HG03457 (cell line): ENCODE data around the gene FFAR4.
"Not testable (repeated sequence)": the region's sequence is repeated elsewhere in the genome, so short reads cannot be mapped to it uniquely, and the experiment has no call there.

Experiments used
- ATAC-seq: cut with Tn5 transposase; IDR thresholded peaks from one replicate; pipeline ENCODE4 v1.9.1; 2021; ENCODE audit warnings: moderate number of reproducible peaks; ENCODE audit not compliant: unreplicated experiment

FFAR4 gene

DNA sequence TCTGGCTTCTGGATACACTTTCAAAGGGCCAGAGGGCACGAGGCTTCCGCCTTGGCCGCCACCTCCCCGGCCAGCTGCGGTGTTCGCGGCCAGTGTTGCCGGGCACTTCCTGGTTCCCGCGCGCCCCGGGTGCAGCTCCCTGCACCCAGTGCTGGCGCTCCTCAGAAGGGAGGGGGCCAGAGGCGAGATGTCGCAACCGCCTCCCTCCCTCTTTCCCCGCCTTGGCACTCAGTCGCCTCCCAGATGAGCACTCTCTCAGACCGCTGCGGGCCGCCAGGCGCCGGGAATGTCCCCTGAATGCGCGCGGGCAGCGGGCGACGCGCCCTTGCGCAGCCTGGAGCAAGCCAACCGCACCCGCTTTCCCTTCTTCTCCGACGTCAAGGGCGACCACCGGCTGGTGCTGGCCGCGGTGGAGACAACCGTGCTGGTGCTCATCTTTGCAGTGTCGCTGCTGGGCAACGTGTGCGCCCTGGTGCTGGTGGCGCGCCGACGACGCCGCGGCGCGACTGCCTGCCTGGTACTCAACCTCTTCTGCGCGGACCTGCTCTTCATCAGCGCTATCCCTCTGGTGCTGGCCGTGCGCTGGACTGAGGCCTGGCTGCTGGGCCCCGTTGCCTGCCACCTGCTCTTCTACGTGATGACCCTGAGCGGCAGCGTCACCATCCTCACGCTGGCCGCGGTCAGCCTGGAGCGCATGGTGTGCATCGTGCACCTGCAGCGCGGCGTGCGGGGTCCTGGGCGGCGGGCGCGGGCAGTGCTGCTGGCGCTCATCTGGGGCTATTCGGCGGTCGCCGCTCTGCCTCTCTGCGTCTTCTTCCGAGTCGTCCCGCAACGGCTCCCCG is at the start of gene FFAR4:
Gene FFAR4 (plus strand): TSS at position 231 of the 842 bp plus-strand sequence. CDS start 56 bp downstream, at position 287.
- ATAC-seq, result no peak

DNA sequence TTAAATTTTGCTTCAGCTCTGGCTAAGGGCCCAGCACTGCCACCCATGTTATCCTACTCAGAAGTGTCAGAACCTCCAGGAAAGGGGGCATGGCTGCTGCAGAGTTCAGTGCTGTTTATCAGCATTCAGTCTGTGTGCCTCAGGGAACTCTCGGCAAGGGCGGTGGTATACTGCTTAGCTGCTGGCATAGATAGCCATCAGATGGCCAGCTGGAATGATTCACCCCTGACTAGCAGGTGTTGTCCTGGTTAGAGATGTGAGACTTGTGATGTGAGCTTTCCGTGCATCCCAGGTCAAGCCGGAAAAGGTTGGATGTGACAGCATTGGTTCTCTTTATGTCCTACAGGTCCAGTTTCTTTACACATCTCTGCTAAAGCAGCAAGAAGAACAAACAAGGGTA is 47.9 kb upstream of the FFAR4 start:
- no peak for ATAC-seq

DNA sequence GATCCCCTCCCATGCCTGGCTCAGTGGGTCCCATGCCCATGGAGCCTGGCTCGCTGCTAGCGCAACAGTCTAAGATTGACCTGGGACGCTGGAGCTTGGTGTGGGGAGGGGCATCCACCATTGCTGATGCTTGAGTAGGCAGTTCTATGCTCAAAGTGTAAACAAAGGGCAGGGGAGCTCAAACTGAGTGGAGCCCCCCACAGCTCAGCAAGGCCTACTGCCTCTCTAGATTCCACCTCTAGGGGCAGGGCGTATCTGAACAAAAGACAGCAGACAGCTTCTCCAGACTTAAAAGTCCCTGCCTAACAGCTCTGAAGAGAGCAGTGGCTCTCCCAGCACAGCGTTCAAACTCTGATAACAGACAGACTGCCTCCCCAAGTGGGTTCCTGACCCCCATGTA is 31.2 kb upstream of the FFAR4 start:
- no peak for ATAC-seq

DNA sequence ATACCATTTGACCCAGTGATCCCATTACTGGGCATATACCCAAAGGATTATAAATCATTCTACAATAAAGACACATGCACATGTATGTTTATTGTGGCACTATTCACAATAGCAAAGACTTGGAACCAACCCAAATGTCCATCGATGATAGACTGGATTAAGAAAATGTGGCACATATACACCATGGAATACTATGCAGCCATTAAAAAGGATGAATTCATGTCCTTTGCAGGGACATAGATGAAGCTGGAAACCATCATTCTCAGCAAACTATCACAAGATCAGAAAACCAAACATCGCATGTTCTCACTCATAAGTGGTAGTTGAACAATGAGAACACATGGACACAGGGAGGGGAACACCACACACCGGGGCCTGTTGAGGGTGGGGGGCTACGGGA is 25.6 kb upstream of the FFAR4 start:
- ATAC-seq, result not testable (repeated sequence)

DNA sequence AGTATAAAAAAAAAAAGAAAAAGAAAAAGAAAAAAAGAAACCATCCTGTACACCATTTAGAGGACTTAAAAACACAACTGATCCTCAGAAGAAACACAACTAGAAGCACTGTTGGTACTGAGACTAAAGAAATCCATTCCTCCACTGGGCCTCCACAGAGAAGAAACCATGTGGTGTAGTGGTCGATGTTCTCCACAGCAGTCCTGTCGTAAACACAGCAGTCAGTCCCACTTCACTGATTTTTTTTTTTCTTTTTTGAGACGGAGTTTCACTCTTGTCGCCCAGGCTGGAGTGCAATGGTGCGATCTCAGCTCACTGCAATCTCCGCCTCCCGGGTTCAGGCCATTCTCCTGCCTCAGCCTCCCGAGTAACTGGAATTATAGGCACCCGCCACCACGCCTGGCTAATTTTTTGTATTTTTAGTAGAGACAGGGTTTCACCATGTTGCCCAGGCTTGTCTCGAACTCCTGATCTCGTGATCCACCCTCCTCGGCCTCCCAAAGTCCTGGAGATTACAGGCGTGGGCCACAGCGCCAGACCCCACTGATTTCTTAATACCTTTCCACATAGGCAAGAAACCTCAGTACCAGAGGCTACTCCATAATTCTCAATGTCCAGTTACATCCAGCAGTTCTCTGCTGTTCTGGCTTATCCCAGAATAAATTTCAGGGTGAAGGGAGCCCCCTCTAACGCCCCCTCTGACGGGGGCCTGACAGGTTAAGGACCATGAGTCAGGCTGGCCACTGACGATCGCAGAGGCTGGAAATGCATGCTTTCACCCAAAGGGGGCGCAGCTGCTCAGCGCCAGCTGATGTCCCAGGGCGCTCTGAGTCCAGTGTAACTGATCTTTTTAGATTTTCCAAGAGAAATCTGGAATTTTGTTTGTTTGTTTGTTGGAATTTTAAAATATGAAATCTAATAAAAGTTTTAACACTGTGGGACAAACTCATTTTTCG is 24.8 kb upstream of the FFAR4 start:
- ATAC-seq, result no peak

DNA sequence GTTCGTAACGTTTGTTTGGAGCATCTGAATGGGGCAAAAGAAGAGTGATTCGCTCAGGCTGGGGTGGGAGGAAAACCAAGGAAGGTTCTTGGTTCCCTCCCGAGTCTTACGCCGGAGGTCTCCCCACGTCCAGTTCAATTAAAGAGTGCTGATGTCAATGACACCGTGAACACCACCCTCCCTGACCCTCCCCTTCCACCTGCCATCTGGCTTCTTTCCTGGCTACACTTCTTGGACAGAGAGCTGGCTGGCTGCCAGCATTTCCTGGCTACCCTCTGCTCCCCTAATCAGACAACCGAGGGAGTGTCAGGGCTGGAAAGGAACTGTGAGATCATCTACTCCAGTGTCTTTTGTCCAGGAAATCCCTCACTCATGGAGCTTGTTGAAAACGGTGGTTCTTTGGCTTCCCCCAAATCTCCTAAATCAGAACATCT is 24.1 kb upstream of the FFAR4 start:
- no peak for ATAC-seq

DNA sequence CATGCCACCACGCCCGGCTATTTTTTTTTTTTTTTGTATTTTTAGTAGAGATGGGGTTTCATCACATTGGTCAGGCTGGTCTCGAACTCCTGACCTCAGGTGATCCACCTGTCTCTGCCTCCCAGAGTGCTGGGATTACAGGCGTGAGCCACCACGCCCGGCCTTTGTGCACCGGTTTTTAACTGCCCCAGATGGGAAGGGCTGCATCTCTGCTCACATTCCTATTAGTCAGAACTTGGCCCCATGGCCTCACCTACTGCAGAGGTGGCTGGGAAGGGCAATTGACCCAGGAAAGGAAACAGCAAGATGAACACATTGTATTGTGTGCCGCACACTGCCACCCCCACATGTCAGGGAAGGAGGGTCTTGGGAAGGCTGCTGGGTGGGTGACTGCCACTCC is 19.5 kb upstream of the FFAR4 start:
- not testable (repeated sequence) for ATAC-seq

DNA sequence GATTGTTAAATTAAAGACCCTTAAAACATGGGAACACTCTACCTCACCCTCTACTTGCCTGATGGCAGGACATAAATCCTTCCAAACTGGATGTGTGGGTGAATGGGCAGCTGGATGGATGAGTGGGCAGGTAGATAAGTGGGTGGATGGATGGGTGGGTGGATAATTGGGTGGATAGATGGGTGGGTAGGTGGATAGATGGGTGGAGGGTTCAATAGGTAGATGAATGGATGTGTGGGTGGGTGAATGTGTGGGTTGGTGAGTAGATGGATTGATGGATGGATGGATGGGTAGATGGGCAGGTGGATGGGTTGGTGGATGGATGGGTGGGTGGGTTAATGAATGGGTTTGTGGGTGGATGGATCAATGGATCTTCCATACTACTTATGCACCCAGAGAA is 18.9 kb upstream of the FFAR4 start:
- no peak for ATAC-seq

DNA sequence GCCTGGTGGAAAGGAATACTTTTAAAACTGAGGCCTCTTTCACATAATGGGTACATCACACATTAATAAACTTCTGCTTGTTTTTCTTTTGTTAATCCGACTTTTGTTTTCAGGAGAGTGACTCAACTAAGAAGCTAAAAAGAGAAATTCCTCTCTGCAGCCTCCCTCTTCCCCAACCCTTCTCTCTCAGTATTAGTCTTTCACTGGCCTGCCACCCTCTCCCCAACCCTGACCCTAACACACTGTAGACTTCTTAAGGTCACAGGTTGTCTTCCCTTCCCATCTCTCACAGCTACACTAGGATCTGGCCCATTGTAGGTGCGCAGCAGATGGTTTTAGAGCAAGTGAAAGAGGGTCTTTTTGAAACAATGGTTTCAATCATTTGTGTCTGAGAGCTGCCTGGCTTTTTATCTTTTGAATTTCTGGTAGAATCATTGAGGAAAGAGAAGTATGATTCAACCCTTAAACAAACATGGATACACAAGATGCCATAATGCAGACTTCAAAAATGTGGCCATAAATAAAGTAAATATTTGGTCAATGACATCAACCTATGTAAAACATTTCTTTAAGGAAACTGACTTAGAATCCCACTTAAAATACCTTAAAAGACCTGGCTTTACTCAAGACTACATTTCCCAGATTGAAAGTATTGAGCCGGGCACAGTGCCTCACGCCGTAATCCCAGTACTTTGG is 17.9 kb upstream of the FFAR4 start:
- ATAC-seq, result no peak

DNA sequence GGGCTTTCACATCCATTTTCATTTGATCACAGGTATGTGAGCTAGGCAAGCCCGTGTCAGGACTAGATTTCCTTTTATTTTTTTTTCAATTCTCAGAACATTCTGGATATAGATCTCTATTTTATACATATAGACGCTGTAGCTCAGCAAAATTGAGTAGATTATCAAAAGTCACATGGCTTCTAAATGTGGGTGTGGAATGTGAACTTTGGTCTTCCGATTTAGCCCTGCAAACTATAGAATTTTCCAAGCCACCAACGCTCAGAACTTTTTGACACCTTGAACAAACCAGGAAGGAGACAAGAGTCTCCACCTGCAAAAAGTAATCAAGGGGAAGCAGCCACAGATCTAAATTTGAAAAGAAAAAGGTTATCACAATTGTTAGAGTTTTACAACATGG is 15.9 kb upstream of the FFAR4 start:
- ATAC-seq, result no peak

DNA sequence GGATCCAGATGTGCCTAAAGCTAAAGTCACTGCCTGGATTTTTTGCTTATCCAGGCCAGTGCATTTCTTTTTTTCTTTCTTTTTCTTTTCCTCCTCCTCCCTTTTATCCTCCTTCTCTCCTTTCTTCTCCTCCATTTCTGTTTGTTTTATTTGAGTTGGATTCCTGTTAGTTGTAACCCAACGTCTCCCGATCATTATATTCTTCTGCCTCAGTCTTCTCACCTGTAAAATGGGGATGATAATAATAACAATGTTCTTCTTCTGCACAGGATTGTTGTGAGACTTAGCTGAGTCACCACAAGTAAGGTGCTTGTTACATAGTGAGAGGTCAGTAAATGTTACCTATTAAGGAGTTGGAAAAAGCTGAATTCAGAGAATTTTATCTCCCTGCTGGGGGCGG is 13.7 kb upstream of the FFAR4 start:
- no peak for ATAC-seq

DNA sequence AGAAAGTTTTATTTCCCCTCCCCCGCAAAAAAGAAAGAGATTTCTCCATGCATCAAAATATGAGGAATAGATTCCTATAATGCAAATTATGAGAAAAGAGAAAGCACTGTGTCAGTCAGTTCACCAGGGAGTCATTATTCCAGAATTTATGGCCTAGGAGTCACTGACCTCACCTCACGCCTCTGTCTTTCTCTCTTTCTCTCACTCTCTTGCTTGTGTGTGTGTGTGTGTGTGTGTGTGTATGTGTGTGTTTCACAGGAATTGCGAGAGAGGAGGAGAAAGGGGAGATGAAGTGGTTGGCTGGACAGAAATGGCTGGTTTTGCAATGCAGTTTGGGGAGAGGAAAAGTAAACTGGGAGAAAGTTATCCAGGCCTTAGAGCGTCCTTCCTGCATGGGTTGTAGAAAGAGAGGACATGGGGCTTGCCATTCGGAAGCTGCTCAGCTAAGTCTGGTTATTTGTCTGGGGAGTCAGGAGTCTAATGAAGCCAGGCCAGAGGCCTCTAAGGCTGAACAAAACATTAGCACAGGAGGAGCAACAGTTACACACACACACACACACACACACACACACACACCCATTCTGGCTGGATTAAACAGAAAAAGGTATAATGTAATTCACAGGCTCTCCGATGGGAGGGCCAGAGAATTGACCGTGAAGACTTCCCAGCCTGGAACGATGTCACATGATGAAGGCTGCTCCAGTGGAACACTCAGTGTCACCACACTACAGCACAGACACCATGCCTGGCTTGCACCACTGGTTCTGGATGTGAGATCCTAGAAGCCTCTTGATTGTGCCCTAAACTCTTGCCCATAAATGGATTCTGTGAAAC is 12.8 kb upstream of the FFAR4 start:
- ATAC-seq, result no peak

DNA sequence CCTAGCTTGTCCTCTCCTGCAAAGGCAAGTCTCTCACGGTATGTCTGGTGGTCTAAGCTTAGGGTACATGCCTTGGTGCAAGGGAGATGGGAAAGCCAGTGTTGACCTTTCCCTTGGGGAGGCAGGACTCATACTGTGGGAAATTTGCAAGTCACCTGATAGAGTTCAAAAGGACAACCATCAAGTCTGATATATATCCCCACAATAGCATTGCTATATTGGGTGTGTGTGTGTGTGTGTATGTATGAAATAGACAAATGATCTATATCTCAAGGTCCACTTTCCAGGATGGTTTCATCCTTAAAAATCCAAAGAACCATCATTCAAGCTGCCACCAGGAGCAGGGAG is 12.2 kb upstream of the FFAR4 start:
- no peak for ATAC-seq

DNA sequence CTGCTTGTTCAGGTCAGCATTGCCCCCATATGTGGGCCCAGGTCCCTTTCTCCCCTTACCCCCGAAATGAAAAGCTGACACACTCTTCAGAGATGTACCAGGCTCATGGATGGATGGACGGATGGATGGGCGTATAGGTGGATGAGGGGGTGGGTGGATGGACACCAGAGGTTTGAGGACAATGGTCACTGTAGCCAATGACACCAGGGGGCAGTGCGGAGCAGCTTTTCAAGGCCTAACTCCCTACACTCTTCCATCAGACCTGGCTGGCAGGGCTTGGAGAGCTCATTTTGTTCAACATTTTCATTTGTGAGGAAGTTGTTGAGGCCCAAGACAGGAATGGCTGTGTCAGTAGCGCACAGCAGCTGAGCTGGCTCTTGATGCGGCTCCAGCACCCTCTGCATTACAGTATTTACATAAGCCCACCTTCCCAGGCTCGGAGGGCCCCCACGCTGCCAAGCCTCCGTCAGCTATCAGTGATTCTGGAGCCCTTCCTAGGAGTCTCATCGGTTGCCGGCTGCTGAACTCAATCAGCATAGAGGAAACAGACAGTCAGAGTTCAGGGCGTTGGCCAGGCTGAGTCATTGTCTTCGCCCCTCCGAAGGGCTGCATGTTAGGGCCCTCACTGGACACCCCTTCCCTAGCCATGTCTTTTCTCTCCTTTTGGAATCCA is 11.6 kb upstream of the FFAR4 start:
- no peak for ATAC-seq

DNA sequence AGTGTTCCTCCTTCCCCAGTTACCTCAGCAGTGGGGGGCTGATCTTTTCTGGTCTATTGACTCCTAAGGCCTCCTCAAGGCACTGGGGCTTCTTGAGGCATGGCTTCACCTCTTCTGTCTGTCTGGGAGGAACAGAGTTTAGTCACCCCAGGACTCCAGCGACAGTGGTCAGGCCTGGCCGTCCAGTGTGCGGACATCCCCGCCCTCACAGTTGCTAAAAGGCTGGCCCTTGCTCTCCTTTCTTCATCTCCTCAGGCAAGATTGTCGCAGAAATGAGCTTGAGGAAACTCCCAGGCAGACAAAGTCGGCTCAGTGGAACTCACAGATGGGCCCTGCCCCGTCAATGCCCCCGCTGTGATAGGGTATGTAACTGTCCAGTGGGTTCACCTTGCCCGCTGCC is 7.0 kb upstream of the FFAR4 start:
- ATAC-seq, result no peak

DNA sequence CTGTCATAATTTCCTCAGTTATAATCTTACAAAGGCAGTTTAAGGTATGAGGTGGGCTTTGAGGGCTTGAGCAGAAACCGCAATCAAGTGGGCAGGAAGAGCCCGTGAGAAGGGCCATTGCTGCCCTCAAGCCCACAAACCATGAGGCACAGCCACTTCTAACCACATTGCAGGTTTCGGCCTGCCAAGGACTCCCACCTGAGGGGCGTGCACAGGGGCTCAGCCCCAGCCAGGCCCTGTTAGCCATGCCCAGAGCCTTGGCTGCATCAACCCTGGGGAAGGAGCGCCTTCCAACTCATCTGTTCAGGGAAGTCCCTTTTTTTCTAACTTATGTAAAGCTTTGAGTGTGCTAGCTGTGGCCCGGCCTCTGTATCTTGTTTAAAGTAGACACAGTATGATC is 5.9 kb upstream of the FFAR4 start:
- ATAC-seq, result no peak

DNA sequence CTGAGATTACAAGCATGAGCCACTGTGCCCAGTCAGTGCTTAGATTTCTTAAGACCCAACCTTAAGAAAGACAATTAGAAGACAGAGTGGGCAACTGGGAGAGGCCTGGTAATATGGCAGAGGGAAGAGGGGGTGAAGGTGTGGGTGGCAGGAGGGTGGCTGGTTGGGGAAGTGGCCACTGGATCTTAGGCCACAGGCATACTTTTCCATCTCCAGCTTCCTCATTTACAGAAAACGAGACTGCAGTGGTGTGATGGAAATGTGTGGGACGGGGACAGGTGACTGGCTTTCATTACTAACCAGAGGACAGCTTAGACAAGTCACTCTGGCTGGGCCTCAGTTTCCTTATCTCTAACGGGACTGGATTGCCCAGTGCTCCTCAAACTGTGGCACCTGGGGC is 1.0 kb upstream of the FFAR4 start:
- ATAC-seq, result no peak

DNA sequence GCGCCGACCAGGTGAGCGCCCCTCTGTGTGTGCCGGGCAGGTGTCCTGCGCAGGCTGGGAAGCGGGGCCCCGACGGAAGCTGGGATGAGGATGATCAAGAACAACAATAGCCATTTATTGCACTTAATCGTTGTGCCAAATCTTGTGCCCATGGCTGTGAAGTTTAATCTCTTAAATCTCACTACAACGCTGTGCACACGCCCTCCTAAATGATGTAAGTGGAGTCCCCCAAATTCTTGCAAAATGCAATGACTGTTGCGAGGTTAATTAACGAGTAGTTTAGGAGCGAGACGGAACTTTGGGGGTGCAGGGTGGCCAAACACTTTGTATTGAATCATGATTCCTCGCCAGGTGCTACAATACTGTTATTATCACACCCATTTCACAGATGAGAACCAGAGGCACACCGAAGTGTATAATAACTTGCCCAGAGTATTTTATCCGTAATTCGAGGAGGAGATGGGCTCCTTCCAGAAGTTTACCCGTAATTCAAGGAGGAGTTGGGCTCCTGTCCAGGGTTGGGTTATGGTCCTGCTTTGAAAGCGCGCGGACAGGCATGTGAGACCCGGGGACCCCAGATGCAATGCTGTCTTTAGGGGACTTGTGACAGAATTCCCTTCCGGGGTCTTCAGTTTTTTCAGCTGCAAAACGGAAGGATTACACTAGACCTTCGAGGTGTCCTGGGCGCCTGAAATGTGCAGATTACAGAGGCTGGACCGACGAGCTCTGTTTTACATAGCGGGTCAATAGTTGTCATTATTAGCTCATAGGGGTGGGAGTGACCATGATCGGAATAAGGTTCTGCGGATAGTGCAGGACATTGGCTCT is 1.0 kb downstream of the FFAR4 start:
- ATAC-seq, result no peak

DNA sequence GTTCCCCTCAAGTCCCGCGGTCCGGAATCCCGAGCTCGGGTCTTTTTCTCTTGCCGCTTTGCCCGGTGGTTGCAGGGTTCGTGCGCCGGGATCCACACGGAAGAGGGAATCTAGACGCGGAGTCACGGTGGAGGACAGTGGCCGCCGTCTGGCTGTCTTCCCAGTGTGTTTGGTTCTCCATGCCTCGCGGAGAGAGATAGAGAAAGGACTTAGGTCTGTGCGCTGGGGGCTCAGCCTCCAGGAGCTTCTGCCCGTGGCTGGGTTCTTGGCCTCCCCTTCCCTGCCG is 1.6 kb downstream of the FFAR4 start:
- no peak for ATAC-seq
